GM19468 (cell line): ENCODE measurements around the gene KRTAP5-3.
"Not testable (repeated sequence)": the region's sequence is repeated elsewhere in the genome, so short reads cannot be mapped to it uniquely, and the experiment has no call there.

Source experiments
- ATAC-seq: cut with Tn5 transposase; IDR thresholded peaks from one replicate; pipeline ENCODE4 v1.9.1; 2021; ENCODE audit warnings: mild to moderate bottlenecking, moderate library complexity, moderate number of reproducible peaks; ENCODE audit not compliant: unreplicated experiment; ENCODE audit errors: extremely low read depth

Gene KRTAP5-3

GRCh38 chr11:1589191-1589963 lies 18.9 kb downstream of the KRTAP5-3 start:
- not testable (repeated sequence) for ATAC-seq

GRCh38 chr11:1586699-1587098 lies 21.6 kb downstream of the KRTAP5-3 start:
- no peak for ATAC-seq

- not testable (repeated sequence) for ATAC-seq
Measured at GRCh38 chr11:1584661-1585370, 23.4 kb downstream of the KRTAP5-3 start, which contains the start of gene KRTAP5-1. Gene KRTAP5-1 (minus strand): TSS chr11:1585283. CDS start chr11:1585249, 34 bp downstream.

- not testable (repeated sequence) for ATAC-seq
Measured at GRCh38 chr11:1582909-1583308, 25.4 kb downstream of the KRTAP5-3 start.

GRCh38 chr11:1581976-1582375 lies 26.3 kb downstream of the KRTAP5-3 start:
- no peak for ATAC-seq

- ATAC-seq, result no peak
Measured at GRCh38 chr11:1576825-1577224, 31.4 kb downstream of the KRTAP5-3 start.

DNA sequence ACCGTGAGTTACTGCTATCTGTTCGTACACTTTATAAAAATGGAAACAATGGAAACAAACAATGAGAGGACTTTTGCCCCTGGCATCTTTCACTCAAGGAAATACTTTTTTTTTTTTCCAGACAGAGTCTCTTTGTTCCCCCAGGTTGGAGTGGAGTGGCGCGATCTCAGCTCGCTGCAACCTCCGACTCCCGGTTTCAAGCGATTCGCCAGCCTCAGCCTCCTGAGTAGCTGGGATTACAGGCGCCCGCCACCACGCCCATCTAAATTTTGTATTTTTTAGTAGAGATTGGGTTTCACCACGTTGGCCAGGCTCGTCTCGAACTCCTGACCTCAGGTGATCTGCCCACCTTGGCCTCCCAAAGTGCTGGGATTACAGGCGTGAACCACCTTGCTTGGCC lies 32.5 kb downstream of the KRTAP5-3 start:
- ATAC-seq, result not testable (repeated sequence)

DNA sequence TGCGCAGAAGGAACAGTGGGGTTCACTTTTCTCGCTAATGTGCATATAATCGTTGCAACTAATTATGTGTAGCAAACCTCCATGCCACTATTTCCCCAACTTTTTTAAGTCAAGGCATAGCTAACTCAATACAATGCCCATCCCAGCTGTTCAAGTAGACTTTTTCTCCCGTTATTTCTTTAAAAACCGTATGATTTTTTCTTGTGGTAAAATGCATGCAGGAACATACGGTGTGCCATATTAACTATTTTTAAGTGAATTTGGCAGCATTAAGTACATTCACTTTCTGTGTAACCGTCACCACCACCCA lies 33.4 kb downstream of the KRTAP5-3 start:
- ATAC-seq, result no peak

GRCh38 chr11:1574238-1574932 lies 33.9 kb downstream of the KRTAP5-3 start:
- no peak for ATAC-seq

- ATAC-seq, result no peak
Measured at GRCh38 chr11:1573903-1574237, 34.4 kb downstream of the KRTAP5-3 start.

- ATAC-seq, result no peak
Measured at GRCh38 chr11:1573077-1573902, 35.0 kb downstream of the KRTAP5-3 start.

DNA sequence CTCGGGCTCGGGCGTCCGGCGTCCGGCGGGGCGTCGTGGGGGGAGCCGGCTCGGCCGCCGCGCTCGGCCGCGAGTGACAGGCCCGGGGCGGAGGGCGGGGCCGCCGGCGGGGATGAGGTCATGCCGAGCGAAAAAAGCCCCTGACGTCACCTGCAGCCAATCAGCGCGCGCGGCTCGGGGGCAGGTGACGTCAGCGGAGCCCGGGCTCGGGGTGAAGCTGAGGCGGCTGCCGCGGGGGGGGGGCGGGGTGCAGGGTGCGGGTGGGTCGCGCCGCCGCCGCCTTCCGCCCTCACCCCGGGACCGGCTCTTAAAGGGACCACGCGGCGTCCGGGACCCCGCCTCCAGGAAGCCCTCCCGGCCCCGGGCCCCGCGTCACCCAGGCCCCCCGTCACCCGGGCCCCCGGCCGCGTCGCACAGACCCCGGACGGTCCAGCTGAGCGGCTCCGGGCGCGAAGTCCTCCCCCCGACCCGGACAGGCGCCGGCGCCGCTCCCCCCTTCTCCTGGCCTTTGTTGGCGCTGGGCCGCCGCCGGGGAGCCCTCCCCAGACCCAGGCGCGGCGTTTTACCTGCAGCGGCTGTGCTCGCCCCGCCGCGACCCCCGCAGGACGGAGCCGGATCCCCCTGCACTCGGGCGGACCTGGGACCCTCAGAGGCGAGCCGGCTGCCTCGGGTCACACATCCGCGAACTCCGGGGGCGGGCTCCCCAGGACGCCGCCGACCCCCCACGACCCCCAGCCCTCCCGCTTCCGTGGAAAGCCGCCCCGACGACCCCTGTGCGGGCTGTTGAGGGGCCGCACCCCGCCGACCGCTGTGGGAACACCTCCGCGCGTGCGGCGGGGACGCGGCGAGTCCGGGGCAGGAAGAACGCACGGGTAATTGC lies 35.8 kb downstream of the KRTAP5-3 start, which contains the start of gene DUSP8:
TSS of gene DUSP8 (minus strand) at position 75 of the 880 bp plus-strand sequence. CDS start 6,445 bp downstream, outside the sequence.
- no peak for ATAC-seq

GRCh38 chr11:1571760-1572196 lies 36.5 kb downstream of the KRTAP5-3 start:
- ATAC-seq, result no peak

GRCh38 chr11:1570896-1571759 lies 37.1 kb downstream of the KRTAP5-3 start:
- no peak for ATAC-seq

DNA sequence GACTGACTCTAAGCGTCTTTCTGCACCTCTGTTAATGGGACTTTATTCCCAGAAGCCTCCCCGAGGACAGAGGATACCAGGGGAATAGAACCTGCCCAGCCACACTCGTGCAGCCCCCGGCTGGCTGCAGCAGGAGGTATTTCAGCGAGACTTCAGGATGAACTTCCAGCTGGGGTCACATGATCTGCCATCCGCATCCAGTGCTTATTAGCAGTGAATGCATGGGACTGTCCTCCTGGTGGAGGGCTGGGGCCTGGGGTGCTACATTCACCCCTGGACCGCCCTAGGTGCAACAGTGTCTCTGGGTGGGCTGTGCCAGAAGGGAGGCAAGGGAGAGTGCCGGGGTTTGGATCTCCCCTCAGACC lies 37.8 kb downstream of the KRTAP5-3 start:
- no peak for ATAC-seq

DNA sequence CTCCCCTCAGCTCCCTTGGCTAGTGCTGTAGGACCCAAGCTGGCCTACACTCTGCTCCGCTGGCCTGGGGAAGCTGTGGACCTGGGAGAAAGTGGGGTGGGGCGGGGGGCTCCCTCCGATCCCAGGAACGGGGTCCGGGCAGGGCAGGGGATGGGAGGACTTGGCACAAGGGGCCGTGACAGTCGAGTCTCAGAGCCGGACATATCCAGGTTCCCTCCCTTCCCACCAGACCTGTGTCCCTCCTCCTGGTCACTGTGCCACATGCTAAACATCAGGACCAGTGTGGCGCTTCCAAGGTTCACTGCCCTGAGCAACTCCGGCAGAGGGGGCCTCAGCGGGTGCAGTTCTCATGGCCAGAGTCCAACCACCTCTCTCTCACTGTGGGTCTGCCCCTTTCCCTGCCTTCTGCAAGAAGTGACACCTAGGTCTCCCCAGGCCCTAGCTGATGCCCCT lies 38.2 kb downstream of the KRTAP5-3 start:
- no peak for ATAC-seq

DNA sequence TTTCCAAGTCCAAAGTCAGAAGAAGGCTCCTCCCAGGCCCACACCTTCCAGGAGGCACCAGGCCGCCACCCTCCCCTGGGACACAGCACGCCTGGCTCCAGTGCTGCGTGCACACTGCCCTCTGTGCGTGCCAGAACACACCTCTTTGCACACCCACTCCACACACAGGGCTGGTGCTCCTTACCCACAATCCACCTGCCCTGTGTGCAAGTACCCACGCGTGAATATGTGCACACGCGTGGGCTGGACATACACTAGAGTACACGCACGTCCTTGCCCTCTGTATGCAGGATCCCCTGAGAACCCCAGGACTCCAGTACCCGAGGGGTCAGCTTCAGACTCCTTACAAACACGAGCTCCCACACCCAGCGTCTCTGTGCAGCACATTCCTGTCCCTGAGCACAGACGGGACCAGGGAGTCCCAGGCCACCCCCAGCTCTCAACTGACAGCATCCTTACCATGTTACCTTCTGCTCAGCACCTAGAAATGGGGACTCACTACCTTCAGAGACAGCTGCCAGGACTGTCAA lies 38.9 kb downstream of the KRTAP5-3 start:
- ATAC-seq, result no peak

GRCh38 chr11:1568441-1568911 lies 39.8 kb downstream of the KRTAP5-3 start:
- ATAC-seq, result no peak
